HG02840 (cell line): ENCODE data around the gene HBE1.
"Not testable (repeated sequence)": the region's sequence is repeated elsewhere in the genome, so short reads cannot be mapped to it uniquely, and the experiment has no call there.

Source experiments
- ATAC-seq: cut with Tn5 transposase; IDR thresholded peaks from one replicate; pipeline ENCODE4 v1.9.1; 2021; ENCODE audit warnings: mild to moderate bottlenecking, moderate library complexity, moderate number of reproducible peaks; ENCODE audit not compliant: unreplicated experiment, low FRiP score

HBE1 gene

DNA sequence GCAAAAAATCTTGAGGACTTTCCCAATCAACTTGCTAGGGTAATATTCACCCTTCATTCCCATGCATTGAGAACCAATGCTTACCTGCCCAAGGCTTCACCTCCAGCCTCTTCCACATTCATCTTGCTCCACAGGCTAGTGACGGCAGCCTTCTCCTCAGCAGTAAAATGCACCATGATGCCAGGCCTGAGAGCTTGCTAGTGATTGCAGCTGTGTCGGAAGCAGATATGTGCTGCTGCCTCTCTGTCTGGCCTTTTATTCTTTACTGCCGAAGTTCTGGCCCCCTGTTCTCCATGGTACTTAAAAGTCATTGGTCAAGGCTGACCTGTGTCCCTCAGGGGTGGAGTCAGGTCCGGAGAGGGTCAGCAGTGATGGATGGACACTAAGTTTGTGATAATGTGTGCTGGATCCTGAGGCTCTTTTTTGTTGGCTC, at the start of gene HBE1:
Gene HBE1, minus strand, starts transcription at position 231 of the 433 bp plus-strand sequence. Its CDS starts 55 bp downstream, at position 176.
- ATAC-seq = no peak

- no peak for ATAC-seq
Measured at GRCh38 chr11:5317292-5317691, 47.5 kb upstream of the HBE1 start.

GRCh38 chr11:5313326-5314023, 43.7 kb upstream of the HBE1 start:
- ATAC-seq = not testable (repeated sequence)

DNA sequence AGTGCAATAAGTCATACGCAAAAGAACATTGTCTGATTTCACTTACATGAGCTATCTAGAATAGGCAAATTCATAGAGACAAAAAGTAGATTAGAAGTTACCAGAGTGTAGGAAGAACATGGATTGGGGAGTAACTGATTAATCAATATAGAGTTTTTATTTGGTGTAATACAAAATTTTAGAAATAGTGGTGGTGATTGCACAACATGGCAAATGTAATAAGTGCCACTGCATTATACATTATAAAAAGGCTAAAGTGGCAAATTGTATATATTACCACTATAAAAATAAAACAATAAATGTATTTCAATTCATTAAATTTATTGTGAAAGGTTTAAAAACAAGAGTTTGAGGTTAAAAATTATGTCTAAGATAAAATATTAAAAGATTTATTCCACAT, 40.7 kb upstream of the HBE1 start:
- no peak for ATAC-seq

DNA sequence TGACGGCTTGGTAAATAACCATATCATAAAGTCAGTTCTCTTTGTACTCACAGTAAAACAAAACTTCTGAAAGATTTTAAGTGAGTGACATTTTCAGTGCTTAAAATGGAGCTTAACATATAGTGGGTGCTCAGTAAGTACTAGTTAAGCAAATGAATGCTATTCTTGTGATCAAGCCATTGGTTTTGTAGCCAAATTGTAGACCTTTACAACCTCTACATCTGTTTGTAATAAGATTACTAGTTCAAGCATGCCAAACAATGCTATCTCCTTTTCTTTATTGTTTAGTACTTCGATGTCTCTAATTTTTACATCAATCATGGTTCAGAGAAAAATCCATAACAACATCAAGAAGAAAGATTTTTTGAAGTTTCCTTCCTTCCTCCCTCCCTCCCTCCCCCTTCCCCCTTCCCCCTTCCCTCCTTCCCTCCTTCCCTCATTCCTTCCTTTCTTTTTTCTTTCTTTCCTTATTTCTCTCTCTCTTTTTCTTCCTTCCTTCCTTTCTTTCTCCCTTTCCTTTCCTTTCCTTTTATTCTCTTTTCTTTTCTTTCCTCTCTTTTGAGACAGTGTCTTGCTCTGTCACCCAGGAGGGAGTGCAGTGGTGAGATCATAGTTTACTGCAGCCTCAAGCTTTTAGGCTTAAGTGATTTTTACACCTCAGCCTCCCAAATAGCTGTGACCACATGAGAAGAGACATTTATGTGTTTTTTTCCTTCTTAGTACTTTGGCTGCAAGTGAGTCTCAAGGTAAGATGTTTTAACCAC, 37.7 kb upstream of the HBE1 start:
- no peak for ATAC-seq

- ATAC-seq = no peak
Measured at GRCh38 chr11:5304046-5304445, 34.3 kb upstream of the HBE1 start.

GRCh38 chr11:5303626-5304025, 33.9 kb upstream of the HBE1 start:
- ATAC-seq = no peak

DNA sequence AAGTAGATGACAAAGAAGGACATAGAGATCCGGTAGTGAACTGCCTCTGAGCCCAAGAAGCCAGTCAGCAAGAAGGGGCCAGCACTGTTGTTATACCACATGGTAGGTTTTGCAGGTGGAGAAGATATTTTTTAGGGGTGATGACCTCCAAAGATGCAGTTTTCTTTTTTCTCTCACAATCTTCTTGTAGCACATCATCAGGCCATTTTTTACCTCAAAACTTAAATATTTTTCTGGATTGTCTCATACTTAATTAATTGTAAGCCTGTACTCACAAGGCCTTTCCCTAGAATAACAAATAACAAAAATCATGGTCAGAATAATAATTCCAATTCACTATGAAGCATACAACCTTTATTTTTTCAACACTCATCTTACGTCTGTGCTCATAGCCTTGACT, 32.1 kb upstream of the HBE1 start, which contains the start of gene OR51B4:
Gene OR51B4, minus strand, starts transcription at position 101 of the 400 bp plus-strand sequence. Its CDS starts 0 bp downstream, at position 101.
- ATAC-seq = no peak

DNA sequence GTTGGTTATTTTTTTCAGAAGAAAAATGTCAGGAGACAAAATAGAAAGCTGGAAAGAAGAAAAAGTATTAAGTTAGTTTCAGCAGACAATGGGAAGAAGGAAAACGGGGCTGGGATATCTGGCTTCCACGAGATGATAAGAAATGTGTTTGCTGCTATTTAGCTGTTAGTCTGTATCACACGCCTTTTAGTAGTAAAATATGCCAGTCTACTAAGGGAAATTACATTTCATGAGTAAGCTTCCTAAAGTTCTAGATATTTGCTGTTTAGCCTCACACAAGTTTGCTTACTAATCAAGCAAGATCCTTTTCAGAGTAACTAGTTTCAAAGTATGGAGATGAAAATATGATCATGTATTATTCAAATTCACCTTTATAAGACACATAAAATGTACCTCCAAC, 30.5 kb upstream of the HBE1 start:
- no peak for ATAC-seq

DNA sequence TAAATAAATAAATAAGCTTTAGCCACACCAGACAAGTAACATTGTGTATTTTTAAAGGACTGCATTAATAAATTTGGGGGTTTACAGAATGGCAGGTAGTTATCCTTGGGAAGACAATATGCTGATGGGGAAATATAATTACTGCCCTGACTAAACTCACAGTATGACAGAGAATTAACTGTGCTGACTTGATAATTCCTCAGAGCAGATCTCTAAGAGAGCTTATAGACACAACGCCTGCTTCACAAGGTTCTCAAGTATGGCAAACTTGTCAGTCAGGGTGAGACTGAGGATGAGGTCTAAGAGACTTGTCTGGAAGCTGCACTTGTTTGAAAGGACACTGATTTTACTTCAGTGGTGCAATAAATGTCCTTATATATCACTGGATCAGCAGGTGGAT, 28.7 kb upstream of the HBE1 start:
- ATAC-seq = no peak

GRCh38 chr11:5297721-5298323, 28.1 kb upstream of the HBE1 start:
- no peak for ATAC-seq

DNA sequence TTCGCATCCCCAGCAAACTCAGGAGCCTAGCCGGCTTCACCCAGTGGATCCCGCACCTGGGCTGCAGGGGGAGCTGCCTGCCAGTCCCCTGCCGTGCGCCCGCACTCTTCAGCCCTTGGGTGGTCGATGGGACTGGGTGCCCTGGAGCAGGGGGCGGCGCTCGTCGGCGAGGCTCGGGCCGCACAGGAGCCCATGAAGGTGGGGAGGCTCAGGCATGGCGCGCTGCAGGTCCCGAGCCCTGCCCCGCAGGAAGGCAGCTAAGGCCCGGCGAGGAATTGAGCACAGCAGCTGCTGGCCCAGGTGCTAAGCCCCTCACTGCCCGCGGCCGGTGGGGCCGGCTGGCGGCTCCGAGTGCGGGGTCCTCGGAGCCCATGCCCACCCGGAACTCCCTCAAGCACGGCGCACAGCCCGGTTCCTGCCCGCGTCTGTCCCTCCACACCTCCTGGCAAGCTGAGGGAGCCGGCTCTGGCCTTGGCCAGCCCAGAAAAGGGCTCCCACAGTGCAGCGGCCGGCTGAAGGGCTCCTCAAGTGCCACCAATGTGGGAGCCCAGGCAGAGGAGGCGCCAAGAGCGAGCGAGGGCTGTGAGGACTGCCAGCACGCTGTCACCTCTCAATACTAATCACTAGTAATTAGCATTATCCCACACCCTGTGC, 24.7 kb upstream of the HBE1 start:
- ATAC-seq = not testable (repeated sequence)

GRCh38 chr11:5293028-5293427, 23.3 kb upstream of the HBE1 start:
- no peak for ATAC-seq

DNA sequence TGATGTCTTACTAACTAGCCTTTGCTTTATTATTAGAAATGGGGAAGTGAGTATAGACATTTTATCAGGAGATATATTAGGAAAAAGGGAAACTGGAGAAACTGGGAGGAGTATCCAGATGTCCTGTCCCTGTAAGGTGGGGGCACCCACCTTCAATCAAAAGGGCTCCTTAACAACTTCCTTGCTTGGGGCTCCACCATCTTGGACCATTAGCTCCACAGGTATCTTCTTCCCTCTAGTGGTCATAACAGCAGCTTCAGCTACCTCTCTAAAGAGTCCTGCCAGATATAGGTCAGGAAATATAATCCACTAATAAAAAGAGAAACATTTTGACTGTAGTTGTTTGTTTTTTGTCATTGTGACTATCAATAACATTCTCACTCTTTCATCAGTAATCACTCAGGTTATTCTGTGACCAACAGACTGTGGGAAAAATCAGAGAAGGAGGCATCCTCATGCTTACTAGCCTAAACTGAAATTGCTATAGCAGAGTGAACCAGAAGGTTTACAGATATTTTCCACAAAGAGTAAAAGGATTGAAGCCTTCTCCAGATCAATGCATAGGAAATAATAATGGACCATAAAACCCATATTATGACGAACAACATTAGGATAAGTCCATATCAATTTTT, 21.6 kb upstream of the HBE1 start:
- no peak for ATAC-seq

GRCh38 chr11:5290106-5290505, 20.4 kb upstream of the HBE1 start:
- ATAC-seq = no peak

GRCh38 chr11:5289696-5290095, 20.0 kb upstream of the HBE1 start:
- ATAC-seq = no peak

DNA sequence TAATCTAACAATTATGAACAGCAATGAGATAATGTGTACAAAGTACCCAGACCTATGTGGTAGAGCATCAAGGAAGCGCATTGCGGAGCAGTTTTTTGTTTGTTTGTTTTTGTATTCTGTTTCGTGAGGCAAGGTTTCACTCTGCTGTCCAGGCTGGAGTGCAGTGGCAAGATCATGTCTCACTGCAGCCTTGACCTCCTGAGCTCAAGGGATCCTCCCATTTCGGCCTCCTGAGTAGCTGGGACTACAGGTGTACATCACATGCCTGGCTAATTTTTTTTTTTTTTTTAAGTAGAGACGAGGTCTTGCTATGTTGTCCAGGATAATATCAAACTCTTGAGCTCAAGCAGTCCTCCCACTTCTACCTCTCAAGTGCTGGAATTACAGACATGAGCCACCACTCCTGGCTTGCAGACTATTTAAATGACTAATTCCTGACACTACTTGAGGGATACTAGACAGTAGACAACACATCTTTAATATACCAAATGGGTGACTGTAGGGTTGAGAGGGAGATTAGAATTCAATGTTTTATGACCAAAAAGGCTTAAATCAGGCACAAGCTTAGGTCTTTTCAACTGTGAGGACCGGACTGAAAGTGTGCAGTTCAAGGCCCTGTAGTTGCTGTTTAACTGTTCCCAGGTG, 19.3 kb upstream of the HBE1 start:
- ATAC-seq = no peak

- ATAC-seq = no peak
Measured at GRCh38 chr11:5288108-5288905, 18.6 kb upstream of the HBE1 start.

- no peak for ATAC-seq
Measured at GRCh38 chr11:5286901-5287300, 17.2 kb upstream of the HBE1 start.
